ENCODE results near the gene DPY19L1. TPM values are rescaled to one million over a fixed set of nuclear protein-coding genes. Genes with fewer than 3 reads are reported as not detected.
"Not testable (repeated sequence)": the region's sequence is repeated elsewhere in the genome, so short reads cannot be mapped to it uniquely, and the experiment has no call there.

Gene DPY19L1
- total RNA-seq, 1 donor from 2014 or later: 10.4 TPM

GRCh38 chr7:34988442-34989125, 48.7 kb downstream of the DPY19L1 start:
- ATAC-seq: not testable (repeated sequence)

GRCh38 chr7:34985155-34985554, 52.1 kb downstream of the DPY19L1 start:
- ATAC-seq: not testable (repeated sequence)

- not testable (repeated sequence) for ATAC-seq
Observed at GRCh38 chr7:34984140-34984539, 53.1 kb downstream of the DPY19L1 start.

- ATAC-seq: no peak
Observed at GRCh38 chr7:34982371-34983019, 54.8 kb downstream of the DPY19L1 start.

GRCh38 chr7:34979124-34979523, 58.2 kb downstream of the DPY19L1 start:
- not testable (repeated sequence) for ATAC-seq

GRCh38 chr7:34973400-34973760, 63.9 kb downstream of the DPY19L1 start:
- no peak for ATAC-seq

GRCh38 chr7:34972739-34973399, 64.4 kb downstream of the DPY19L1 start:
- not testable (repeated sequence) for ATAC-seq

GRCh38 chr7:34967818-34968217, 69.5 kb downstream of the DPY19L1 start:
- not testable (repeated sequence) for ATAC-seq

- not testable (repeated sequence) for ATAC-seq
Observed at GRCh38 chr7:34966504-34966903, 70.8 kb downstream of the DPY19L1 start.

GRCh38 chr7:34958021-34958420, 79.3 kb downstream of the DPY19L1 start:
- ATAC-seq: no peak

- no peak for ATAC-seq
Observed at GRCh38 chr7:34952822-34953221, 84.5 kb downstream of the DPY19L1 start.

- ATAC-seq: no peak
Observed at GRCh38 chr7:34949361-34949760, 87.9 kb downstream of the DPY19L1 start.

- ATAC-seq: not testable (repeated sequence)
Observed at GRCh38 chr7:34947427-34947826, 89.9 kb downstream of the DPY19L1 start.

GRCh38 chr7:34946486-34946885, 90.8 kb downstream of the DPY19L1 start:
- no peak for ATAC-seq

- not testable (repeated sequence) for ATAC-seq
Observed at GRCh38 chr7:34945894-34946477, 91.3 kb downstream of the DPY19L1 start.

- ATAC-seq: no peak
Observed at GRCh38 chr7:34939175-34939574, 98.1 kb downstream of the DPY19L1 start.

GRCh38 chr7:34935735-34936165, 101.5 kb downstream of the DPY19L1 start:
- not testable (repeated sequence) for ATAC-seq

- no peak for ATAC-seq
Observed at GRCh38 chr7:34931739-34932138, 105.5 kb downstream of the DPY19L1 start.

- ATAC-seq: not testable (repeated sequence)
Observed at GRCh38 chr7:34929783-34930182, 107.5 kb downstream of the DPY19L1 start.

- ATAC-seq: no peak
Observed at GRCh38 chr7:34928560-34928959, 108.7 kb downstream of the DPY19L1 start.

- ATAC-seq: peak; percentile 47
Observed at GRCh38 chr7:34928052-34928451, 109.2 kb downstream of the DPY19L1 start.

GRCh38 chr7:34920470-34920869, 116.8 kb downstream of the DPY19L1 start:
- ATAC-seq: not testable (repeated sequence)

- ATAC-seq: not testable (repeated sequence)
Observed at GRCh38 chr7:34919038-34919437, 118.2 kb downstream of the DPY19L1 start.

Data from esophagus mucosa (tissue), 1 donor.